ENCODE data around the gene UNCX.

- TF ChIP-seq CTCF (IDR thresholded peaks at IDR 0.05) (no peak), POLR2A (IDR thresholded peaks at IDR 0.05) (no peak), POLR2AphosphoS5 (IDR thresholded peaks at IDR 0.05) (no peak)
Observed at GRCh38 chr7:1236831-1237701, 4.4 kb downstream of the UNCX start.
